Measurements from ENCODE around the gene SMCO3. TPM values are rescaled to one million over a fixed set of nuclear protein-coding genes. Genes with fewer than 3 reads are reported as not detected.
A peak's percentile ranks its signal among the peaks of the same experiment; 100 is the strongest.

SMCO3 gene
- total RNA-seq, 2 experiments from 2014 or later = not detected

DNA sequence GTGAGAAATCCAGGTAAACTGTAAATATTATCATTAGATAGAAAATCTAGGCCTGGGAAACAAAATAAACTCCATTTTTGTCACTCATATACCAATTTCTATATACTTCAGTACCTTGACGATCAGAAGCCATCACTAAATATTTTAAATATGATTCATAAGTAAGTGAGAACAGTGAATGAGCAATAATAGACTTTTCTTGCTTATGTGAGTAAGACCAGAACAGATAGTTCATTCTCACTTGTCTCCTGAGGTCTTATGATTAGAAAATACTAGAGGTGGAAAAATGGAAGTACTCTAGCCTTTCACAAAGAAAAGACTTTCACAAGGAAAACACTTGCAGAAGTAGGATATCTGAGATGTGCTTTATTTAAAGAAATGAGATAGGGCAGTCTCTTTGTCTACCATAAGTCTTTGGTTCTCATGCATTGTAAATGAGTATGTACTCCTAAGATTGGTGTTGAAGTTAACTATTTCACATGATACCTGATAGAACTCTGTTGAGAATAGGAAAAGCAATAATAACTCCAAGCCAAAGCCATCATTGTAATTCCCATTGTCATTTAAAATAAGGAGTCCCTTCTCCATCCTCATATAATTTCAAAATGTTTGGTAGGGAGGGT lies 10.1 kb upstream of the SMCO3 start:
- Mint-ChIP-seq H3K4me1 (peaks cover 6% of the 10 kb centered on the region), H3K4me3 (no peak overlapping the region), H3K36me3 (ENCODE audit: low read depth) (no peaks in the 10 kb centered on the region), H3K27me3 (peaks cover 2% of the 10 kb centered on the region), H3K27ac (no peak overlapping the region), H3K9me3 (no peaks in the 10 kb centered on the region)
- POLR2A ChIA-PET = no interaction called here
- DNase-seq = no peak
- CTCF ChIA-PET = interaction anchor here (1.0 kb wide), 1 partner anchor 24 kb away, joined by 3 read pairs; no protein-coding TSS in a partner anchor

DNA sequence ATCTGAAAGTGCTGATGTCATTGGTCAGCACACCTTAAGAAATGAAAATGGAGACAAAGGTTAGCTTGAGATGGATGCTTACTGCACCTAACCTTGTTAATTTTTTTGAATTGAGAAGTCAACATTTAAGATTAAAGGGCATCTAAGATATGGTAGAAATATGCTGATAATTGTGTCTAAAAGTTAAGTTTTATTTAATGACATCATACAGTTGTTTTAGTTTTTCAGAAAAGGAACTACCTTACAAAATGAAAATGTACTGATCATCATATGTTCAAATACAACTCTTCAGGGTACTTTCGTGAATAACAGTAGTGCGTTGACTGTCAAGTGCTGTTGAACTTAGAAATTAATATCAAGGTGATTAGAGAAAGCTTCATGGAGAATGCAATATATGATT lies 2.5 kb downstream of the SMCO3 start:
- Mint-ChIP-seq H3K27ac (no peak overlapping the region), H3K4me3 (no peak overlapping the region), H3K36me3 (ENCODE audit: low read depth) (no peaks in the 10 kb centered on the region), H3K9me3 (no peaks in the 10 kb centered on the region), H3K27me3 (no peaks in the 10 kb centered on the region), H3K4me1 (peaks cover 12% of the 10 kb centered on the region)
- ChIA-PET POLR2A (no interaction called here), CTCF (interaction anchor here (0.8 to 1.5 kb wide), 4 partner anchors 10 to 184 kb away, joined by 3 to 4 read pairs (median 3); no protein-coding TSS in a partner anchor)
- no peak for DNase-seq

DNA sequence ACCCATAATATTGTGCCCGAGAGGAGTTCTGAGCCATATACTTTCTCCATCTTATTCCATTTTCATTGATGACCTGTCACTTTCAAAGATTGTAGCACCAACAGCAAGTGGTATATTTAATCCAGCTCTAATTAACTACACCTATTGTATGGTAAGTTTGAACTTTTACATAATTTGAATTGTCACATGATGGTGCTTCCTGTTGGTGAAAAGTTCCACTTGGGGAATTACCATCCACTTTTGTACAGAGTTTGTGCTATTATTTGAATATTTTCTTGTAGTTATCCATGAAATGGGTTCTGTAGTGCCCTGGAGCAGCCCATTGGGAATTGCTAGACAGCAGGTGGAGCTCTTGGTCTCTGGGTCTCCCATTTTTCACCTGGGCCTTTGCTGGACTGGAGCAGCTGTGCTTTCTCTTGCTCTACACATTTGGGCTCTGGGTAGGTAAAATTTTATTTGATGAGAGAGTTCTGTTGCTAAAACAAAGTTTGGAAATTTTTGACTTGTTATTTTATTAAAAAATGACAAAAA lies 3.0 kb downstream of the SMCO3 start:
- Mint-ChIP-seq H3K27me3 (no peaks in the 10 kb centered on the region), H3K36me3 (ENCODE audit: low read depth) (no peaks in the 10 kb centered on the region), H3K4me3 (no peak overlapping the region), H3K27ac (no peak overlapping the region), H3K9me3 (no peaks in the 10 kb centered on the region), H3K4me1 (peaks cover 12% of the 10 kb centered on the region)
- ChIA-PET POLR2A (no interaction called here), CTCF (interaction anchor here (0.8 to 1.5 kb wide), 4 partner anchors 9 to 185 kb away, joined by 3 to 4 read pairs (median 3); no protein-coding TSS in a partner anchor)
- DNase-seq = peak; percentile 11

DNA sequence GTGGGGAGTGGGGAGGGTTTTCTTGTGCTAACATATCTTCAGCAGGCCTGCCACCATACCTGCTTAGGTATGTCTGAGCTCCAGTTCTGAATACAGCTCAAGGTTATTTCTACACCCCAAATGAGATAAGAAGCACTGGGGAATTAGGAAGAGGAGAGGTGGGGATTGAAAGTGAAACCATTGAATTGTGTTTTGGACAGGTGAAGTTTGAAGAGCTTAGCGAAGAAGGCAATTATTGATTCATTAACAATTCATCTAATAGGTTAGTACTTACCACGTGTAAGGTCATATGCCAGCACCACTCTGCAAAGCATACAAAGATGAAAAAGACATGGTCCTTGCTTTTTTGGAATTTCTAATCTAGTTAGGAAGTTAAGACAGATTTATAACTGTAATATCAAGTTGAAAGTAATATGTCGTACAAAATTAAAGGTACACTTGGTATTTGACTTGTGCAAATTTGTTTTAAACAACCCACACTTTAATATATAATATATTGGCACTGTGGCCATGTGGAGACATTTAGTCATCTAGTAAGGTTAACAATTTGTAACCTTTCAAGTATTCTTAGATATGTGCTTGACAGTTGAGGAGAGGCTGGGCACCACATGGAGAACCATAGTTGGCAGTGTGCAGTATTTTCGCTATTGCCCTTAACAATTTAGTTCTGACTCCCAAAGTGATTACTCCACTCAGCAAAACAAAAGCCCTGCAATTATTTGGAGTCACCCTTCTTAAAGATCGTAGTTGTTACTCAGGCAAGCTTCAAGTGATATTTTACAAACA lies 3.6 kb downstream of the SMCO3 start:
- CTCF ChIA-PET = interaction anchor here (0.8 to 1.5 kb wide), 4 partner anchors 9 to 41 kb away, joined by 3 to 4 read pairs (median 3); no protein-coding TSS in a partner anchor
- H3K4me3 Mint-ChIP-seq = no peak overlapping the region

DNA sequence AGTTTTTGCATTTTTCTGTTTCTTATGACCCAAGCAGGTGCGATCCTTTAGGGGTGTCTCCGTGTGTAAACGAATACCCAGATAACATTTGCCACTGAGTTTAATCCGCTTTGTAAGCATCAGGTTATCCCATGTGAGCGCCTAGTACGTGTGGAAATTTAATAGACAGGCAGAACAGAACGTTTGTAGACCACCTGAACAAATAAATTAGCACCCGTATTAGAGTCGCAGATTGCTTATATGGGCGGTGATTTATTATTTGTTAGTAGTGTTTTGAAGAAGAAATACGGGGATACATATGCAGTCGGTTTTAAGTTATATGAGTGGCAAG lies 10.2 kb downstream of the SMCO3 start:
- Mint-ChIP-seq H3K36me3 (ENCODE audit: low read depth) (peaks cover 14% of the 10 kb centered on the region), H3K9me3 (no peaks in the 10 kb centered on the region), H3K4me1 (peaks cover 20% of the 10 kb centered on the region), H3K4me3 (no peak overlapping the region), H3K27ac (no peak overlapping the region), H3K27me3 (no peaks in the 10 kb centered on the region)
- ChIA-PET POLR2A (interaction anchor here (1.0 to 2.1 kb wide), 3 partner anchors 29 to 156 kb away, joined by 3 to 18 read pairs (median 11); a partner anchor contains a TSS), CTCF (interaction anchor here (0.9 to 2.5 kb wide), 7 partner anchors 11 to 35 kb away, joined by 3 to 15 read pairs (median 6); a partner anchor contains a TSS)
- no peak for DNase-seq

More for the DNA sequence above, 3.6 kb downstream of the SMCO3 start:
- no peaks in the 10 kb centered on the region for H3K36me3 Mint-ChIP-seq (ENCODE audit: low read depth)
- no peak for DNase-seq
- POLR2A ChIA-PET = no interaction called here
- H3K27ac Mint-ChIP-seq = no peak overlapping the region
- no peaks in the 10 kb centered on the region for H3K9me3 Mint-ChIP-seq
- H3K4me1 Mint-ChIP-seq = peaks cover 16% of the 10 kb centered on the region
- no peaks in the 10 kb centered on the region for H3K27me3 Mint-ChIP-seq

DNA sequence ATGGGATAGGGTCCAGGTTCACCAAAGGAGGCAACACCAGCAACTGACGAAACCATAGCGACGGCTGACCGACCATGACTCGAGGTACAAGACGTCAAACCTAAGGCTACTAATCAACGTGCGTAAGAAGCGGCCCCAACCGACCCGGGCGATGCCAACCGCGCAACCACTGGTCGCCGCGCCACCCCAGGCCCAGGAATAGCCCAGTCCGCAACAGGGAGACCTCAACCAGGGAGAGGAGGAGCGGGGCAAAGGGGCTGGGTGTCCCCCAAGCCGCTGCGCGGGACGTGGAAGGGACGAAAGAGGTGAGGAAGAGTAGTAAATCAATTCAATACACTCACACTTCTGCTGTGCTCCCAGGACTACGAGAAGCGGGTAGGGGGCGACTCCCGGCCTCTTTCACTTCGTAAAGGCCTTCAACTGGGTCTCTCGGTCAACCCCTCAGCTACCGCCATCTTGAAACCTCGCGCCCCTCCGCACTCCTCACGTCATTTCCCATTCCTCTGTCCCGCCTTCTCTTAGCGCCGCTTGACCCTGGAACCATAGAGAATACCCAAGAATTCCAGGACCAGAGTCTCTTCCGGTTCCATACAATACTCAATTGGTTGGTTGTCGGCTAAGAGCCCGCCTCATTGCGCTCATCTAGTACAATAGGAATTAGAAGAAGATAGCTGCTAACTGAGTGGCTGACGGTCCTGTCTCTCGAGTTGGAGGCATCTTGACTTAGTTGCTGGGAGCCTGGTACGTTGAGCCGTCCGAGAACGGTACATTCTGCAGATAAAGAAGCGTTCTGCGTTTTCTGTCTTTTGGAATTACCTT lies 10.8 kb downstream of the SMCO3 start, which contains the start of the genes C12orf60 and WBP11:
Gene C12orf60, plus strand, starts transcription at position 660 of the 819 bp plus-strand sequence. CDS start 19,266 bp downstream, outside the sequence.
Gene WBP11, minus strand, starts transcription at position 468 of the 819 bp plus-strand sequence. CDS start 2,095 bp downstream, outside the sequence.
- H3K4me1 Mint-ChIP-seq = peaks cover 20% of the 10 kb centered on the region
- ChIA-PET POLR2A (interaction anchor here (1.0 to 2.1 kb wide), 3 partner anchors 29 to 157 kb away, joined by 3 to 18 read pairs (median 11); a partner anchor contains a TSS), CTCF (interaction anchor here (0.9 to 2.5 kb wide), 7 partner anchors 10 to 34 kb away, joined by 3 to 15 read pairs (median 6); a partner anchor contains a TSS)
- no peaks in the 10 kb centered on the region for H3K27me3 Mint-ChIP-seq
- H3K36me3 Mint-ChIP-seq (ENCODE audit: low read depth) = peaks cover 19% of the 10 kb centered on the region
- no peaks in the 10 kb centered on the region for H3K9me3 Mint-ChIP-seq
- no peak within 1 kb of the TSS for H3K4me3 Mint-ChIP-seq
- DNase-seq = peak; percentile 95
- no peak within 1 kb of the TSS for H3K27ac Mint-ChIP-seq

DNA sequence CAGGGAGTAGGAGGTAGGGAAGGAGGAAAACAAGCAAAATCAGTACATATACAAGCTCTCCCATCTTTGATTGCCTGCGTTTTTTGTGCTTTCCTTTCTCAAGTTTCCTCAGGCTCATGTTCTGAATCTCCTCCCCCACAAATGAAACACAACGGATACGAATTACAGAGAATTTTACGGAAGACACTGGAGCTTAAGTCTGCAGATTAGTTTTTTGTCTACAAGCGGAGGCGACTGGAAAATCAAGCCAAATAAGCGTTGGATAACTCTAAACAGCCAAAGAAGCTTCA lies 11.3 kb downstream of the SMCO3 start:
- CTCF ChIA-PET = interaction anchor here (1.2 to 2.5 kb wide), 7 partner anchors 10 to 34 kb away, joined by 3 to 15 read pairs (median 6); a partner anchor contains a TSS
- Mint-ChIP-seq H3K4me3 (no peak overlapping the region), H3K27ac (no peak overlapping the region), H3K9me3 (no peaks in the 10 kb centered on the region), H3K27me3 (no peaks in the 10 kb centered on the region), H3K36me3 (ENCODE audit: low read depth) (peaks cover 25% of the 10 kb centered on the region), H3K4me1 (peaks cover 21% of the 10 kb centered on the region)
- no peak for DNase-seq
- POLR2A ChIA-PET = interaction anchor here (2.1 kb wide), 2 partner anchors 28 to 32 kb away, joined by 11 to 18 read pairs; a partner anchor contains a TSS

DNA sequence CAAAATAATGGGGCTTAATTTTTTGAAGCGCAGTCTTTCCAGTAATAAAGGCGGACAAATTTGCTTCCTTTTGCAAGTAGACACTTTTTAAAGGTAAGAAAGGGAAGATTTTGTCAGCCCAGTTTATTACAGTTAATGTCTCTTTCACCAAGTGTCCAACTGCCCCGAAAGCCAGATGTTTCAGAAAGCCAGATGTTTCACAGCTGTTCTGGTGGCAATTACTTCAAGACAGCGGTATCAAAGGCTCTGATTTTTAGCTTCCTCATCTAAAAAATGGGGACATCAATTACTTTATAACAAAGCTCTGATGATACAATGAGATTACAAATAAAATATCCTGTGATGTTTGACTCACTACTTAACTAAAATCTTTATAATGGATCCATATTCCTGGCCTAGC lies 11.7 kb downstream of the SMCO3 start:
- ChIA-PET CTCF (interaction anchor here (0.8 to 2.5 kb wide), 7 partner anchors 9 to 31 kb away, joined by 3 to 15 read pairs (median 5); a partner anchor contains a TSS), POLR2A (interaction anchor here (2.1 kb wide), 2 partner anchors 28 to 32 kb away, joined by 11 to 18 read pairs; a partner anchor contains a TSS)
- Mint-ChIP-seq H3K36me3 (ENCODE audit: low read depth) (peaks cover 29% of the 10 kb centered on the region), H3K4me1 (peaks cover 22% of the 10 kb centered on the region), H3K27me3 (no peaks in the 10 kb centered on the region), H3K4me3 (no peak overlapping the region), H3K27ac (no peak overlapping the region), H3K9me3 (no peaks in the 10 kb centered on the region)
- no peak for DNase-seq

DNA sequence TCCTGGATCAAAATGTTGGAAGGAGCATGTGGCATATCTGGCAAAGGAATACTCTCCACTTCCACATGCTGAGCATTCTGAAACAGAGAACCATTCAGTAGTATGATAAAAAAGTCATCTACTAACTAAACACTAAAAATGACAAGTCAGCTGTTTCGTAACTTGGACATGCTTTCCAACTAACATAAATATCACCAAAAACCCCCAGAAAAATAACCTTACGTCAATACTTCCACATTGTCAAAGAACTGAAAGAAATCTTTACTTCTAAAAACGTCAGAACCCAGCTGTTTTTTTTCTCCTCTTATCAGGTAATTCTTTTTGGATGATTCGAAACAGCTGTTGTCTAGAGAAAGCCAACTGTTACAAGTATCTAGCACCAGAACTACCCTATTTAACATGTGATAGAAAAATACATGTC lies 18.9 kb downstream of the SMCO3 start:
- no peak overlapping the region for H3K4me3 Mint-ChIP-seq
- no peak overlapping the region for H3K27ac Mint-ChIP-seq
- no peaks in the 10 kb centered on the region for H3K27me3 Mint-ChIP-seq
- H3K36me3 Mint-ChIP-seq (ENCODE audit: low read depth) = peaks cover 81% of the 10 kb centered on the region
- no peaks in the 10 kb centered on the region for H3K9me3 Mint-ChIP-seq
- H3K4me1 Mint-ChIP-seq = peaks cover 4% of the 10 kb centered on the region
- CTCF ChIA-PET = interaction anchor here (0.5 to 0.7 kb wide), 2 partner anchors 30 to 201 kb away, joined by 3 read pairs; no protein-coding TSS in a partner anchor
- DNase-seq = no peak
- POLR2A ChIA-PET = no interaction called here

DNA sequence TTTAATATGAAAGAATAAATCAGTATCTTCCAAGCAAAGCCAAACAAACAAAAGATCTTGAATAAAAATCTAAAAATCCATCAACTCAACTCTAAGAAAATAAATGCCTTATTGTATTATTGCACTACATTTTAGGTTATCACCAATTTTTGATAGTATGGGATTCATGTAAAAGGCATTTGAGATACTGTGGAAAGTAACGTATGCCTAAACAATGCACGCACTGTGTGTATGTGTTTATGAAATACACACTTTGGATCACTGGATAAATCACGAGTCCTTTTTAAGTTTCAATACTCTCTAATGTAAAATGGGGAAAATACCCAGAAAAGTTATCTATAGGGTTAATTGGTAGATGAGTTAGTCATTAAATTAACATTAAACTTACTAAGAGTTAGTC lies 28.4 kb downstream of the SMCO3 start:
- CTCF ChIA-PET = interaction anchor here (0.9 to 2.7 kb wide), 3 partner anchors 9 to 14 kb away, joined by 3 to 19 read pairs (median 4); a partner anchor contains a TSS
- Mint-ChIP-seq H3K9me3 (no peaks in the 10 kb centered on the region), H3K4me1 (peaks cover 6% of the 10 kb centered on the region), H3K27ac (no peak overlapping the region), H3K4me3 (no peak overlapping the region), H3K27me3 (no peaks in the 10 kb centered on the region), H3K36me3 (ENCODE audit: low read depth) (peaks cover 44% of the 10 kb centered on the region)
- POLR2A ChIA-PET = no interaction called here
- no peak for DNase-seq

DNA sequence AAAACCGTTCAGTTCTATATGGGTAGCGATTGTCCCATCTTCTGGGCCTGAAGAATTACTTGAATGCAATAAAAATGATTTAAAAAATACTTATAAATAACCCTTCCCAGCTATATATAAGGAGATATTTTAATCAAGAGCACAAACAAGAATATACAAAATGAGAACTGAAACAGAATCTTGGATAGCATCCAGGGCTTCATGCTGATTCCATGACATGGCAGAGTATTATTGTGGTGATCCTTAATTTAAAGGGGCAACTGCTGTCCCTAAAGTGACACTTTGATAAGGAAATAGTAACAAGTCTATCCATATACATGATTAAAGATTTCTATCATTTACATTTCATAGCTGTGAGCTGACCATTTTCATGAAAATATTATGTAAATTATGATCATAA lies 29.5 kb downstream of the SMCO3 start:
- Mint-ChIP-seq H3K4me3 (no peak overlapping the region), H3K27me3 (no peaks in the 10 kb centered on the region), H3K4me1 (peaks cover 14% of the 10 kb centered on the region), H3K9me3 (no peaks in the 10 kb centered on the region), H3K27ac (no peak overlapping the region), H3K36me3 (ENCODE audit: low read depth) (peaks cover 33% of the 10 kb centered on the region)
- POLR2A ChIA-PET = no interaction called here
- DNase-seq = no peak
- CTCF ChIA-PET = interaction anchor here (0.9 to 2.7 kb wide), 3 partner anchors 10 to 41 kb away, joined by 3 to 19 read pairs (median 6); partner anchors contain the start of genes C12orf60 and WBP11

DNA sequence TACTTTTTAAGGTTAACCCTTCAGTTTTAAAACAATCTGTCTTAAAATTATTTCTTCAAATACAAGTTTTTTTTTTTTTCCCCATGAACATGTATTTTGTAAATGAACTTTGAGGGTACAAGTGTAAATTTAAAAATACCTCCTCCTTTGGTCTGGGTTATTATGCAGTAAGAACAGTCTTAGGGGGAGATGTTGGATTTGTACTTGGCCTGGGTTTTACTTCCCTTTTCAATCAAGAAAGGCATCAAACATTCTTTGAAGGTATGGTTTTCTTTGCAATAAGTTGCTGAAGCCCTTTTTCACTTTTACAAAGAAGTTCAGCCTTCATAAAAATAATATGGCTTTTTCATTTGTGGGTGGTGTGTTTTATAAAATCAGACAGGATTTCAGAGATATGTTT lies 31.2 kb downstream of the SMCO3 start:
- H3K4me1 Mint-ChIP-seq = peaks cover 14% of the 10 kb centered on the region
- ChIA-PET POLR2A (no interaction called here), CTCF (interaction anchor here (1.1 to 2.7 kb wide), 3 partner anchors 8 to 21 kb away, joined by 5 to 19 read pairs (median 6); partner anchors contain the start of genes C12orf60 and WBP11)
- DNase-seq = no peak
- H3K36me3 Mint-ChIP-seq (ENCODE audit: low read depth) = peaks cover 23% of the 10 kb centered on the region
- no peaks in the 10 kb centered on the region for H3K27me3 Mint-ChIP-seq
- no peak overlapping the region for H3K27ac Mint-ChIP-seq
- H3K9me3 Mint-ChIP-seq = no peaks in the 10 kb centered on the region
- H3K4me3 Mint-ChIP-seq = no peak overlapping the region
